Gastrocnemius medialis (tissue), 4 donors: ENCODE results near the gene PROM1.

ENCODE experiments used
- POLR2A ChIP-seq, 2 donors: fragments of 450-650 bp; IDR thresholded peaks; one replicate each; pipeline ENCODE4 v1.6.1; 2017; ENCODE audit warnings: antibody characterized with exemption in 2 of 2, mild to moderate bottlenecking in 2 of 2, moderate library complexity in 2 of 2
- TF ChIP-seq, protein P1 (sequence below), 5 experiments: fragments of 450-650 bp in 3 of 5; fragments of 200-600 bp in 2 of 5; sonication (generic) in 2 of 5; IDR thresholded peaks in 4 of 5; conservative IDR thresholded peaks in 1 of 5; 1 replicate in 4 of 5; 2 replicates in 1 of 5; pipeline ENCODE4 v1.5.1; 2016 to 2019; ENCODE audit warnings: antibody characterized with exemption in 5 of 5, mild to moderate bottlenecking in 3 of 5, moderate library complexity in 3 of 5

DNA sequence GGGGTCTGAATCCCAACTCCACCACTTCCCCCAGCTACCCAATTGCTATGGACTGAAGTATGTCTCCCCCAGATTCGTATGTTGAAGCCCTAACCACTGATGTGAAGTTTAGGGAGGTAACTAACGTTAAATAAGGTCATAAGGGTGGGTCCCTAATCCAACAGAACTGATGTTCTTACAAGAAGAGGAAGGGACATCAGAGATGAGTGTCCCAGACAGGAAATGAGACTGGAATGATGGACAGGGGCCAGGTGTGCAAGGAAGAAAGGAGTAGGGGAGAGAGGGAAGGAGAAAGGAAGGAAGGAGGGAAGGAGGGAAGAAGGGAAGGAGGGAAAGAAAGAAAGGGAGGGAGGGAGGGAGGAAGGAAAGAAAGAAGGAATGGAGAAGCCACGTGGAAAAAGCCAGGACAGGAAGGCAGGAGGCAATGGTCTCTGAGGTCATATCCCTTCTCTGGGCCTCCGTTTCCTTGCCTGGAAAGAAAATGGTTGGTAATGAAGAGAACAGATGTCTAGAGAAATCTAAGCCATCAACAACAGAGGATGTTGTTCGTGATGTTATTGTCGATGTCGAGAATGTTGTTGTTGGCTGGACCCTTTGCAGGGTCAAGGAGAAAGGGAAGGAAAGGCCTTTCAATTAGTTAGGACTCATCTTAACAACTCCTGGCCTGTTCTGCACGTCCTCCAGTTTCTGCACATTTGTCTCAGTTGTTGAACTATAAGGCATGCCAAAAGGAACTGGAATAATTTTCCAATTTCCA, 61.8 kb downstream of the PROM1 start:
- TF ChIP-seq, protein P1, sequence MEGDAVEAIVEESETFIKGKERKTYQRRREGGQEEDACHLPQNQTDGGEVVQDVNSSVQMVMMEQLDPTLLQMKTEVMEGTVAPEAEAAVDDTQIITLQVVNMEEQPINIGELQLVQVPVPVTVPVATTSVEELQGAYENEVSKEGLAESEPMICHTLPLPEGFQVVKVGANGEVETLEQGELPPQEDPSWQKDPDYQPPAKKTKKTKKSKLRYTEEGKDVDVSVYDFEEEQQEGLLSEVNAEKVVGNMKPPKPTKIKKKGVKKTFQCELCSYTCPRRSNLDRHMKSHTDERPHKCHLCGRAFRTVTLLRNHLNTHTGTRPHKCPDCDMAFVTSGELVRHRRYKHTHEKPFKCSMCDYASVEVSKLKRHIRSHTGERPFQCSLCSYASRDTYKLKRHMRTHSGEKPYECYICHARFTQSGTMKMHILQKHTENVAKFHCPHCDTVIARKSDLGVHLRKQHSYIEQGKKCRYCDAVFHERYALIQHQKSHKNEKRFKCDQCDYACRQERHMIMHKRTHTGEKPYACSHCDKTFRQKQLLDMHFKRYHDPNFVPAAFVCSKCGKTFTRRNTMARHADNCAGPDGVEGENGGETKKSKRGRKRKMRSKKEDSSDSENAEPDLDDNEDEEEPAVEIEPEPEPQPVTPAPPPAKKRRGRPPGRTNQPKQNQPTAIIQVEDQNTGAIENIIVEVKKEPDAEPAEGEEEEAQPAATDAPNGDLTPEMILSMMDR (IDR thresholded peaks at IDR 0.05 in 4 of 5, conservative IDR thresholded peaks at IDR 0.05 in 1 of 5), result no peak
- TF ChIP-seq POLR2A (IDR thresholded peaks at IDR 0.05), result no peak
